ENCODE results near the gene PIK3CD. TPM values are rescaled to one million over a fixed set of nuclear protein-coding genes. Genes with fewer than 3 reads are reported as not detected.

PIK3CD gene
- total and polyA plus RNA-seq, 2 of the 4 experiments (the other 2 are of a cell fraction) = 5.0 to 12.1 TPM

DNA sequence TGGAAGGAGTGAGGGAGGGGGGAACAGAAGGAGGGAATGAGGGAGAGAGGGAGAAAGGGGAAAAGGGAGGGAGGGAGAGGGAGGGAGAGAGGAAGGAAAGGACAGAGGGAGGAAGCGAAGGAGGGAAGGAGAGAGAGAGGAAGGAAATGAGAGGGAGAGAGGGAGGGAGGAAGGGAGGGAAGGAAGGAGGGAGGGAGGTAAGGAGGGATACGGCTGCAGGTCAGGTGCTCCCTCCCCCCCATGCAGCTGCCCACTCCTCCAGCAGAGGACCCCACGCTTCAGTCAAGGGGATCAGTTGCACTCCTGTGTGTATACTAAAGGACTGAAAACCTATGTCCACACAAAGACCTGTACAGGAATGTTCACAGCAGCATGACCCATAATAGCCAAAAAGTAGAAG lies 117.5 kb downstream of the PIK3CD start:
- Histone ChIP-seq H3K4me3 (ENCODE audit: insufficient read depth, low read depth, low read length) (no peak overlapping the region), H4K91ac (ENCODE audit: insufficient read depth, low read depth, low read length) (no peak overlapping the region), H4K8ac (ENCODE audit: low read depth in 2 of 2, low read length in 2 of 2) (no peak overlapping the region), H2AK5ac (ENCODE audit: low read depth, low read length) (peak overlapping the region; percentile 43; the same call in 1 of the 2 replicates), H3K14ac (replicated peaks; ENCODE audit: low read depth, low read length) (no peak overlapping the region), H4K20me1 (ENCODE audit: insufficient read depth, low read length) (peaks cover 33% of the 10 kb centered on the region), H2AK9ac (replicated peaks; ENCODE audit: low read depth, low read length, poor library complexity) (no peak overlapping the region), H3K4ac (ENCODE audit: low read depth, low read length) (no peak overlapping the region; the same call in 1 of the 2 replicates), H3K36me3 (ENCODE audit: control insufficient read depth, insufficient read depth, low read length) (peaks cover 10% of the 10 kb centered on the region), H3K27me3 (ENCODE audit: control insufficient read depth, insufficient read depth, low read length) (no peaks in the 10 kb centered on the region), H3K9me3 (ENCODE audit: control insufficient read depth, insufficient read depth, low read length) (no peaks in the 10 kb centered on the region), H2BK5ac (ENCODE audit: low read depth, low read length, poor library complexity, severe bottlenecking) (no peak overlapping the region), H3K27ac (ENCODE audit: insufficient read depth, low read length) (no peak overlapping the region), H2BK120ac (ENCODE audit: low read depth, low read length) (no peak overlapping the region), H3K4me1 (ENCODE audit: control insufficient read depth, insufficient read depth, low read length) (peaks cover 5% of the 10 kb centered on the region), H3K79me1 (ENCODE audit: low read depth in 1 of 2, low read length in 2 of 2) (peaks cover 11 to 40% of the 10 kb centered on the region in 2 experiments), H3K18ac (ENCODE audit: low read depth, low read length) (no peak overlapping the region), H3K56ac (ENCODE audit: extremely low read depth, insufficient read depth, low read length) (no peak overlapping the region), H3K23ac (ENCODE audit: low read depth, low read length) (no peak overlapping the region), H2BK20ac (ENCODE audit: low read depth, low read length) (no peak overlapping the region), H4K5ac (ENCODE audit: low read depth, low read length) (no peak overlapping the region), H3K4me2 (ENCODE audit: low read depth, low read length) (no peak overlapping the region), H2AFZ (replicated peaks; ENCODE audit: low read length, poor library complexity) (no peak overlapping the region), H2BK15ac (ENCODE audit: low read depth, low read length) (no peak overlapping the region), H3K9me1 (ENCODE audit: insufficient read depth, low read length) (peaks cover 3% of the 10 kb centered on the region; the same call in 1 of the 2 replicates), H3K9ac (ENCODE audit: low read depth, low read length) (no peak overlapping the region)
- POLR2A ChIA-PET (ENCODE audit: unreplicated experiment) = no interaction called here
- no CpG with 5 or more reads among the region's 3 CpGs for WGBS, 2 experiments (ENCODE audit: extremely low coverage in 2 of 2, insufficient read length in 1 of 2)
- dilution Hi-C loops (cut with HindIII; ENCODE audit: low sequenced_read_pairs, unreplicated experiment) (no loop called here), intact Hi-C loops (cut with micrococcal nuclease) (no loop called here), in situ Hi-C loops (cut with MboI; ENCODE audit: low sequenced_read_pairs) (no loop called here)
- TF ChIP-seq POLR2A (IDR thresholded peaks at IDR 0.05; ENCODE audit: low read depth, low read length) (no peak), SMC3 (IDR thresholded peaks at IDR 0.05; ENCODE audit: low read depth, low read length) (no peak), NFE2L2 (IDR thresholded peaks at IDR 0.05; ENCODE audit: low read depth, low read length) (no peak)
- no peak for DNase-seq
- no TSS peak for BruUV-seq (replicated peaks)
- ATAC-seq (ENCODE audit: low read depth) = no peak
- CTCF ChIA-PET = no interaction called here

Measured in IMR-90 (cell line).